Measurements from ENCODE around the gene OAS3.

OAS3 gene, protein sequence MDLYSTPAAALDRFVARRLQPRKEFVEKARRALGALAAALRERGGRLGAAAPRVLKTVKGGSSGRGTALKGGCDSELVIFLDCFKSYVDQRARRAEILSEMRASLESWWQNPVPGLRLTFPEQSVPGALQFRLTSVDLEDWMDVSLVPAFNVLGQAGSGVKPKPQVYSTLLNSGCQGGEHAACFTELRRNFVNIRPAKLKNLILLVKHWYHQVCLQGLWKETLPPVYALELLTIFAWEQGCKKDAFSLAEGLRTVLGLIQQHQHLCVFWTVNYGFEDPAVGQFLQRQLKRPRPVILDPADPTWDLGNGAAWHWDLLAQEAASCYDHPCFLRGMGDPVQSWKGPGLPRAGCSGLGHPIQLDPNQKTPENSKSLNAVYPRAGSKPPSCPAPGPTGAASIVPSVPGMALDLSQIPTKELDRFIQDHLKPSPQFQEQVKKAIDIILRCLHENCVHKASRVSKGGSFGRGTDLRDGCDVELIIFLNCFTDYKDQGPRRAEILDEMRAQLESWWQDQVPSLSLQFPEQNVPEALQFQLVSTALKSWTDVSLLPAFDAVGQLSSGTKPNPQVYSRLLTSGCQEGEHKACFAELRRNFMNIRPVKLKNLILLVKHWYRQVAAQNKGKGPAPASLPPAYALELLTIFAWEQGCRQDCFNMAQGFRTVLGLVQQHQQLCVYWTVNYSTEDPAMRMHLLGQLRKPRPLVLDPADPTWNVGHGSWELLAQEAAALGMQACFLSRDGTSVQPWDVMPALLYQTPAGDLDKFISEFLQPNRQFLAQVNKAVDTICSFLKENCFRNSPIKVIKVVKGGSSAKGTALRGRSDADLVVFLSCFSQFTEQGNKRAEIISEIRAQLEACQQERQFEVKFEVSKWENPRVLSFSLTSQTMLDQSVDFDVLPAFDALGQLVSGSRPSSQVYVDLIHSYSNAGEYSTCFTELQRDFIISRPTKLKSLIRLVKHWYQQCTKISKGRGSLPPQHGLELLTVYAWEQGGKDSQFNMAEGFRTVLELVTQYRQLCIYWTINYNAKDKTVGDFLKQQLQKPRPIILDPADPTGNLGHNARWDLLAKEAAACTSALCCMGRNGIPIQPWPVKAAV

GRCh38 chr12:112937741-112938719 lies at the start of gene OAS3:
Gene OAS3, plus strand, starts transcription at chr12:112938474. Its CDS starts 57 bp downstream, at chr12:112938531.
- TF ChIP-seq CTCF (IDR thresholded peaks at IDR 0.05; ENCODE audit: low read depth, low read length): no peak
- TF ChIP-seq EZH2phosphoT487 (IDR thresholded peaks at IDR 0.05; ENCODE audit: low read depth): no peak
- peak within 1 kb of the TSS; percentile 85 for H2AFZ ChIP-seq (ENCODE audit: low read depth, low read length)
- no peaks in the 10 kb centered on the region for H4K20me1 ChIP-seq (ENCODE audit: insufficient read depth, low read length)
- H3K4me3 ChIP-seq (ENCODE audit: low read length): peak within 1 kb of the TSS; percentile 85
- no peaks in the 10 kb centered on the region for H3K79me2 ChIP-seq (ENCODE audit: low read length)
- peak within 1 kb of the TSS; percentile 84 for H3K4me2 ChIP-seq (ENCODE audit: low read length)
- peak within 1 kb of the TSS; percentile 72 for H3K9ac ChIP-seq (ENCODE audit: low read length)
- no peaks in the 10 kb centered on the region for H3K9me3 ChIP-seq (ENCODE audit: insufficient read depth, low read length)
- H3K36me3 ChIP-seq (replicated peaks; ENCODE audit: low read depth, low read length): no peaks in the 10 kb centered on the region
- peaks cover 29% of the 10 kb centered on the region for H3K4me1 ChIP-seq (ENCODE audit: low read length)
- H3K27me3 ChIP-seq (ENCODE audit: low read depth, low read length): no peaks in the 10 kb centered on the region; the same call in 1 of the 2 replicates
- no peak within 1 kb of the TSS for H3K27ac ChIP-seq (ENCODE audit: low read length)

DNA sequence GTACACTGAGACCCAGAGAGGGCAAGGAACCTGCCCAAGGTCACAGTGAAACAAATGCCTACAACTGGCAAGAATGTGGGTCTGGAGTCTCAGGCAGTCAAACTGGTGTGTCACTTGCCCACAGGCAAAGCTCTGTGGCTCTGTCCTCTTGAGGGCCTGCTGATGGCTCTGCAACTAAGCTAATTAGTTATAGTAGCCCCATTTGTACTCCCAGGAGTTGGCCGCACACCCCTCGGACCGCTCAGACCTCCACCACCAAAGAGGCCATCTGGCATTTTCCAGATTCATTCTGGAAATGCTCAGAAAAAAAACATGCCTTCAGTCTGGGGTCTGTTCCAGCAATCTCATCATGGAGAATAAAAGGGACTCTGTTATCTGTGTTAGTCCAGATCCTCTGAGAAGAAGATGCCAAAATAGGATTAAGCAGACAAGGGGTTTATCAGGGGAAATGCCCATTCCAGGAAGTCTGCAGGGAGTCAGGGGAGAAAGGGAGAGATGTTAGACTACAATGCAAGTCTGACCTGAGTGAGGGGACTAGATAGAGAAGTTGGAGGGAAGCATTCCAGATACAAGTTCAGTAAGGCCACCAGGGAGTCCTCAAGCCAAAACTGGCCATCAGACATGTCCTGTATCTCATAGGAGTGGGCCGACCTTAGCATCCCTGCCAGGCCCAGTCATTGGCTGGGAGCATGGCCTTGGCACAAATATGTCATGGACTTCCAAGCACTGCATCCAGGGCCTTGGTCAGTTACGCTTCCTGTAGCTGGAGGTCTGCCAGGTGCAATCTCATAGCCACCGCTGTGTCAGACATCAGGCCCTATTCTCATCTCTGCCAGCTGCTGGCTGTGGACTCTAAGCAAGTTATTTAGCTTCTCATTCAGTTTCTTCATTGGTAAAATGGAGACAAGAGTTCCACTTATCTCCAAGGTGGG lies 46.9 kb upstream of the OAS3 start:
- Histone ChIP-seq H3K79me2 (ENCODE audit: low read length) (no peaks in the 10 kb centered on the region), H3K27me3 (ENCODE audit: low read depth, low read length) (peaks cover 12% of the 10 kb centered on the region), H3K9me3 (ENCODE audit: insufficient read depth, low read length) (no peaks in the 10 kb centered on the region; the same call in 1 of the 2 replicates), H3K36me3 (replicated peaks; ENCODE audit: low read depth, low read length) (no peaks in the 10 kb centered on the region), H2AFZ (ENCODE audit: low read depth, low read length) (no peak overlapping the region), H3K9ac (ENCODE audit: low read length) (no peak overlapping the region), H3K4me3 (ENCODE audit: low read length) (no peak overlapping the region), H3K4me2 (ENCODE audit: low read length) (no peak overlapping the region), H3K27ac (ENCODE audit: low read length) (no peak overlapping the region), H4K20me1 (ENCODE audit: insufficient read depth, low read length) (no peaks in the 10 kb centered on the region), H3K4me1 (ENCODE audit: low read length) (peaks cover 27% of the 10 kb centered on the region)
- TF ChIP-seq EZH2phosphoT487 (IDR thresholded peaks at IDR 0.05; ENCODE audit: low read depth) (no peak), CTCF (IDR thresholded peaks at IDR 0.05; ENCODE audit: low read depth, low read length) (no peak)

- Histone ChIP-seq H3K4me2 (ENCODE audit: low read length) (no peak overlapping the region), H3K4me1 (ENCODE audit: low read length) (peaks cover 27% of the 10 kb centered on the region), H3K36me3 (replicated peaks; ENCODE audit: low read depth, low read length) (no peaks in the 10 kb centered on the region), H4K20me1 (ENCODE audit: insufficient read depth, low read length) (no peaks in the 10 kb centered on the region), H3K4me3 (ENCODE audit: low read length) (no peak overlapping the region), H3K9ac (ENCODE audit: low read length) (no peak overlapping the region), H3K79me2 (ENCODE audit: low read length) (no peaks in the 10 kb centered on the region), H3K27ac (ENCODE audit: low read length) (no peak overlapping the region), H3K27me3 (ENCODE audit: low read depth, low read length) (peaks cover 3% of the 10 kb centered on the region), H2AFZ (ENCODE audit: low read depth, low read length) (no peak overlapping the region), H3K9me3 (ENCODE audit: insufficient read depth, low read length) (no peaks in the 10 kb centered on the region)
- TF ChIP-seq CTCF (IDR thresholded peaks at IDR 0.05; ENCODE audit: low read depth, low read length) (no peak), EZH2phosphoT487 (IDR thresholded peaks at IDR 0.05; ENCODE audit: low read depth) (no peak)
Measured at GRCh38 chr12:112892856-112893255, 45.4 kb upstream of the OAS3 start.

Measured in OCI-LY3 (cell line).